G401.6 (cell line): ENCODE data around the gene MED31.
"Not testable (repeated sequence)": the region's sequence is repeated elsewhere in the genome, so short reads cannot be mapped to it uniquely, and the experiment has no call there.

ENCODE experiments used
- FAIRE-seq: peaks from 2 replicates; lab custom pipeline; 2012; peaks lifted over from hg19 to GRCh38; lab: Jason Lieb, UNC

Gene MED31

DNA sequence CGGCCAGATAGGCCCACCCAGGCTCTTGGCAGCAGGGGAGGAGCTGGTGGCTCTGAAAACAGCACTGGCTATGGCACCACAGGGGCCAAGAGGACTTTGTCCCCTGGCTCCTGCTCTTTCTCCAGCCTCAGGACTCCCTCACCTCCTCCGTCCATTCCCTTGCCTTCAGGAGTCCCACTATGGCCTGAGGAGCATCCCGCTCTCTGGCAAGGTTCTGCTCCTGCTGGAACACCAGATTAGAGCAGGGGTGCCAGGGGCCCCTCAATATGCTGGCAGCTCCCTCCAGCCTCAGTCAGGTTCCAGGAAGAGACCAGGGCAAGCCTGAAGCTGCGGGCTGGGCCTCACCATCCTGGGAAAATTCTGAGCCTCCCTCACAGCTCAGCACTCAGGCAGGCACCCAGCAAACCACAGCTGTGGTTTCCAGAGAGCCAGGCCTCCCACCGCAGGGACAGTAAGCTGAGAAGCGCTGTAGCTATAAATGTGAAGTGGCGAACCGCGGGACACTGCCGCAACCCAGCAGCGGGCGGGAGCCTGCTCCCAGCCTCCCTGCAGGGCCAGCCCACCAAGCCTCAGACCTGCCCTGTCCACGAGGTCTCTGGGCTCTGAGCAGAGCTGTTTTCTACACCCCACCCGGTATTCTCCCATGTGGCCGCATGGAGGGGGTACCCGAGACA lies 25.9 kb upstream of the MED31 start:
- no peak for FAIRE-seq

DNA sequence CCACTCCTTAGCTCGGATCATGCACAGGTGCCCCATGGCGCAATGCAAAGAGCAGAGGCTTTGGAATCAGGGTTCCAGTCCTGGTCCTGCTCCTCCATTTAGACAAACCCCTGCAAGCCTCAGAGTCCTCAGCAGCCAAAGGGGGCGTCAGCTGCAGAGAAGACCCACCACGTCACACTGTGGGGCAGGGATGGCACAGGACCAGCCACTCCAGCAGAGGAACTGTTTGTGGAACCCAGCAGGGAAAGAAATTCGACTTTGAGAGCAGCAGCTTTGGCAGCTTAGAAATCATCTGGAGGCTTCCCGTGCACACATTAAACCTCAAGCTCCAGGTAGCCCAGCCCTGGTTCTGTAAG lies 25.4 kb upstream of the MED31 start:
- FAIRE-seq, result no peak

DNA sequence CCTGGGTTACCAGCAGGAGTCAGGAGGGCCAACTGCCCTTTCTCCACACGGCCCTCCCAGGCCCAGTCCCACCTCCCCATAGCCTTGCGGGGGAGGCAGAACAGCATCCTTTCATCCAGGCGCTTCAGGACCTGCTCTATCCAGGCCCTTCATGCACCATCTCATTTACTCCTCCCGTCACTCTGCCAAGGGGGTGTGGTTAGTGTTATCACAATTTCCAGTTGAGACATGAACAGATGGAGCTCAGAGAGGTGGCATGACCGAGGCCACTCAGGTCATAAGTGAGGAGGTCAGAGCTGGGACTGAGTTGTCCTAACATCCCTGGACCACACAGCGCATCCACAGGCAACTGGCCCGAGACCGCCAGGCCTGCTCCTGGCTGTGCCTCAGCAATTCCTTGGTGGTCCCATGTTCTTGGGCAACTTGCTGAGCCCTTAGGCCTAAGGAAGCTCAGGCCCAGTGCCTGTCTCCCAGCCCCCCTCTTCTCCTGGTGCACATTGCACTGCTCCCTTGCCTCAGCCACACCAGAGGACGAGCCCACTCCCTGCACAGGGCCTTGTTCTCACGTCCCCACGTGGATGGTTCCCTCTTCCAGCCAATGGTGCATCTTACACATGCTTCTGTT lies 23.9 kb upstream of the MED31 start:
- FAIRE-seq, result no peak

DNA sequence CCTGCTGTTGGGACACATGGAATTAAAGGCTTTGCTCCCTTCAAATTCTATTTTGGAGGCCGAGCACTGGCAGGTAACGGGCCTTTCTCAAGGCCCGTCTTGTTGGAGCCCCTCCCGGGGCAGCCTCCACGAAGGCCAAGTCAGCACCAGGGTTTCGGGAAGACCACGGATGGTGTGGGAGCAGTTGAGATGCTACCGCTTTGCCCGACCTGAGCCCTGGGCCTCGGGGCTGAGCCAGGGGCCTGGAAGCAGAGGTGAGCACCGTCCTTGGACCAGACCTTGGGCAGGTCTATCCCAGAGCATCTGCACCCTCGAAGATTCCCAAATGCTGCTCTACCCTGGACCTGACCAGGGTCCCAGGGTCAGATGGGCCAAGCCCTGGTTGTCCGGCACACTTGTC lies 23.2 kb upstream of the MED31 start:
- FAIRE-seq, result no peak

DNA sequence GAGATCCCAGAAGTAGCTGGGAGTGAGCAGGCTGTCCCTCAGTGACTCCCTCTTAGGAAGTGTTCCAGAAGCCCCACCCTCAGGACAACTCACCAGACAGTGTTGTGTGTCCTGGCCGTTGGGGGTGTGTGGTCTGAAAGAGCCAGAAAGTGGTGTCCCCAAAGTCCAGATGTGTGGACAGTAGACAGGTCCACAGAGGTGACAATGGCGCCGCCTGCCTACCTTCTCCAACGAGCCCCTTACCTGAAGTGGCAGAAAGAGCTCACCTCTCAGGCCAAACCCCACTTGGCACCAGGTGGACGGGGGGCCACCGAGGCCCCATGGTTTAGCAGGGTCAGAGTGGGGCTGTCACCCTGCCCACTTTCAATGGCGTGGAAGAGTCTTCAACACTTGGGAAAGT lies 20.0 kb upstream of the MED31 start:
- FAIRE-seq, result no peak

DNA sequence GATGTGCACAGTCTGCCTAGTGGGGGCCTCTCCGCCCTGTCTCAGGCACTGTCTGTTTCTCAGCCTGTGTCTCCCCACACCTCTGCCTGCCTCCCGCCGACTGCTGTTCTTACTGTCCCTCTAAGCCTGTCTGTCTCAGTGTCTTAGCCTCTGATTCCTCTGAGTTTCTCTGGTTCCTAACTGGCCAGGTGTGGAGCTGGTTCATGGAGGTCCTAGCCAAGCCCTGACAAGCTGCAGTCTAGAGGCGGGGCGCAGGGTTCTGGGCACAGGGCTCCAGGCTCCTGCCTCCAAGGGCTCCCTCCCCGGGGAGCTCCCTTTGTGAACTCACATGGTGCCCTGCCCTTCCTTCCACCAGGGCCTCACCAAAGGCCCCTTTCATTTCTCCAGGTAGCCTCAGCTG lies 19.6 kb upstream of the MED31 start:
- FAIRE-seq, result no peak

DNA sequence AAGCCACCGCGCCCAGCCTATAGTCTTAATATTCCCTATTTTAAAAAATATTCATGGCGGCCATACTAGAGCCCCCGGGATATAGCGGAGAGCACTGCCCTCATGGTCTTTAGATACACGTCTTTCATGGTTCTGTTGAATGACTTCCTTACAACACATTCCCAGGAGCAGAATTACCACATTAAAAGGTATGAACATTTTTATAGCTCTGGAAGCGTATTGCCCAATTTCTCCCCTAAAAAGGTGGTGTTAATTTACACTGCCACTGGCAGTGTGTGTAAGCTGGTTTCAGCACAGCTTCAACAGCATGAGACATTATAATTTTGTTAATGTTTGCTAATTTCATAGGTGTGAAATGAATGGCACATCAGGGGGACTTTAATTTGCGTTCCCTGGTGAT lies 19.2 kb upstream of the MED31 start:
- no peak for FAIRE-seq

DNA sequence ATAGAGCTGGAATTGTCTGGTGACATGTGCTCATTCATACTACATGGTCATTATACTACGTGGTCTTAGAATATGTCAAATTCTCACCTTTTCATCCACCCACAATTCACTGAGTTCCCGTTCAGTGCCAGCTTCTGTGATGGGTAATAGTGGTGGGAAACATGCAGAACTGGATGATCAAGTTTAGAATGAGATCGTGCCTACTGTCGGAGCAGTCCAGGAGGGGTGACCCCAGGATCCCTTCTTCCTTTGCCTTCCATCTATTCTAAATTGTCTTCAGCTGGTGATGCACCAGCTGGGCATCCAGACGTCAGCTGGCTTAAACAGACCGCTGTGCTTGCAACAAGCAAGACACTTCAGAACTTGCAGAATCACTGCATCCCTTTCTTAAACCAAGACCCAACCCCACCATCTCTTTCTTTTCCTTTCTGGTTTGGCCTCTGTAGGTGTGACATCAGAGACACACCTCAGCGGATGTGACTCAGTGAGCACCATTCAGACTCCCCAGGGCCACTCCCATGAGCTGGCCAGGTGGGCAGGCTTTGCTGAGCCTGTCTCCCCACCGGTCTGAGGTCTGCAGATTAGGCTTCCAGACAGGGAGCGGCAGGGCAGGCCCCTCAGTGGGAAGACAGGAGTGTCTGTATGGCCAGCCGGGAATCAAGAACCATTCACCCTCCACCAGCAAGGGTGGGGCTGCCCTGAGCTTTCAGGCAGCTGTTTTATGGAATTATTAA lies 18.2 kb upstream of the MED31 start:
- no peak for FAIRE-seq

DNA sequence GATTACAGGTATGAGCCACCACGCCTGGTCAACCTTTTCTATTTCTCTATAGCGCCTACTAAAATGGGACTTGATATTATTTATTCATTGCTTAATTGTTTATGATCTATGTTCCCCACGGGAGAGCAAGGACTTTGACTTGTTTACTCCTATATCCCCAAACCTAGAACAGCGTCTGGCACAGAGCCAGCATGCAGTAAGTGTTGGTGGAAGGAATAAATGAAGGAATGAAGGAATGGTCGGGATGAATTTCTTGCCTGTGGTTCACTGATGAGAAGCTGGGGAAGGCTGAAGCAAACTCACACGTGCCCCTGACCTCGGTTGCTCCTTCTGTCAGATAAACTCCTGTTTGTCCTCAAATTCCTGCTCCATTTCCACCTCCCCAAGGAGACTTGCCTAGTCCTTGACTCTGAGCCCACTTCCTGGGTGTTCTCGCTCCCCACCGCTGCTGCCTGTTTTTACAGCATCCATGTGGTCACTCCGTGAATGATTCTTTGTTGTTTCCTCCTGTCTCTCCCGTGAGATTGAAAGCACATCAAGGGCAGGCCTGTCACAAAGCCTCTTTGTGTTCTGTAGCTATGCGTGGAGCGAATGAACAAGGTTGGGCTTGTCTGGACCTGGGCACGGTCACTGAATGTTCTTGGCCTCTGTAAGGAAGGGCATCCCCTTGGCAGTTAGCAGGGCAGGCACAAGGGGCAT lies 17.5 kb upstream of the MED31 start:
- no peak for FAIRE-seq

DNA sequence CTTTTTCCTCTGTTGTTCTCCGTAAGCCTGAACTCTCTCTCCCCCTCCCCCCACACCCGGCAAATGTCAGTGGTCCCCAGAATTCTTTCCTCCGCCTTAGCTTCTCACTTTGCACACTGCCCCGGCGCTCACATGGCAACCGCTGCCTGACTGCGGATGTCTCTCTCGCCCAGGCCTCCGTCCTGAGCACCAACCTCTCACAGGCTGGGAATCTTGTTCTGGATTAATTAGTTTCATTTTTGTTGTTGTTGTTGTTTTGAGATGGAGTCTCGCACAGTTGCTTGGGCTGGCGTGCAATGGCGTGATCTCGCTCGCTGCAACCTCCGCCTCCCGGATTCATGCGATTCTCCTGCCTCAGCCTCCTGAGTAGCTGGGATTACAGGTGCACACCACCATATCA lies 16.8 kb upstream of the MED31 start:
- FAIRE-seq, result no peak

DNA sequence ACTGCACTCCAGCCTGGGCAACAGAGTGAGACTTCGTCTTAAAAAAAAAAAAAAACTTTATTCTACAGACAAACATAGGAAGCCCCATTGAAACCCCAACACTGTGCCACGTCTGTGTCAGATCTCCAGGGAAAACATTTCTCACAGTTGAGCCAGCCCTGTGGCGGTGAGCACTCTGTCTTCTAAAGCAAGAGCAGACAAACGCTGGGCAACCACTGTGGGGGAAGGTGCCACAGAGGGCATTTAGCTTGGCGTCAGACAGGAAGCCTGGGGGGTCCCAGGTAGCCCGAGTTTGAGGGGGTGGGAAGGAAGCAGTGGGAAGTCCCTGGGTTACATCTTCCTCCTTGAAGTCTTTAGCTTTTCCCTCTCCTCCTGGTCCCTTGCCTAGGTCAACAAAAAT lies 16.1 kb upstream of the MED31 start:
- FAIRE-seq, result no peak

DNA sequence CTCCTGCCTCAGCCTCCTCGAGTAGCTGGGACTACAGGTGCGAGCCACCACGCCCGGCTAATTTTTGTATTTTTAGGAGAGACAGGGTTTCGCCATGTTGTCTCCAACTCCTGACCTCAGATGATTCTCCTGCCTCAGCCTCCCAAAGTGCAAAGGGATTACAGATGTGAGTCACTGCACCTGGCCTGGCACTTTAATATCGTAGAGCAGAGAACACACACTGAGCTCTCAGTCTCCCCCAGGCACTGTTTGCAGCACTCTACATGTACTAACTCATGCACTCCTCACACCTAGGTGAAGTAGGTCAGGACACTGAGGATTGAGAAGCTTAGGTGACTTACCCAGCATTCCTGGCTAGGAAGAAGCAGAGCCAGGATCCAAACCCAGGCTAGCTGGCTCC lies 15.2 kb upstream of the MED31 start:
- no peak for FAIRE-seq

DNA sequence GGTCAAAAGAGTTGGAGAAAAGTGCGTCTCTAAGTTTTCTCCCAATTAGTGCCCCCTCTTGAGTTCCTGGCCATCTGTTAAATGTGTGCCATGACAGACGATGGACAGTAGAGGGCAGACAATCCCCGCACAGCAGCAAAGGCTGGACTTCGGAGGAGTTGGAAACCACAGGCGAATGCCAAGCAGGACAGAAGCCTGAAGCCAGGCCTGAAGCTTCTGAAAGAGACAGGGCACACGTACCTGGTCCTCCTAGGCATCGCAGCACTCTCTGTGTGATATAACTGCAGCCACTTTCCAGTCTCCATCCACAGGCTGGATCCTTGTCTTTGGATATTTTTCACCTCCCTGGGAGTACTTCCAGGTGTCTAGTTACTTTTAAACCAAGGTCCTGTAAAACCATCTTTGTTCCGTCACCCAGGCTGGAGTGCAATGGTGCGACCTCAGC lies 14.7 kb upstream of the MED31 start:
- peak; percentile 89 for FAIRE-seq

DNA sequence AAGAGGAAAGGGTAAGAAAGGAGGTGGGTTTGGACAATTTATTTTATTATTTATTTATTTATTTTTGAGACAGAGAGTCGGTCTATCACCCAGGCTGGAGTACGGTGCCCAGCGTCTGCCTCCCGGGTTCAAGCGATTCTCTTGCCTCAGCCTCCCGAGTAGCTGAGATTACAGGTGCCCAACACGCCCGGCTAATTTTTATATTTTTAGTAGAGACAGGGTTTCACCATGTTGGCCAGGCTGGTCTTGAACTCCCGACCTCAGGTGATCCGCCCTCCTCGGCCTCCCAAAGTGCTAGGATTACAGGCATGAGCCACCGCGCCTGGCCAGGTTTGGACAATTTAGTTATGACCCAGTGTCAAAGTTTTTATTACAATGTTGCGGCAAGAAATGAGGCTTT lies 11.8 kb upstream of the MED31 start:
- FAIRE-seq, result not testable (repeated sequence)

DNA sequence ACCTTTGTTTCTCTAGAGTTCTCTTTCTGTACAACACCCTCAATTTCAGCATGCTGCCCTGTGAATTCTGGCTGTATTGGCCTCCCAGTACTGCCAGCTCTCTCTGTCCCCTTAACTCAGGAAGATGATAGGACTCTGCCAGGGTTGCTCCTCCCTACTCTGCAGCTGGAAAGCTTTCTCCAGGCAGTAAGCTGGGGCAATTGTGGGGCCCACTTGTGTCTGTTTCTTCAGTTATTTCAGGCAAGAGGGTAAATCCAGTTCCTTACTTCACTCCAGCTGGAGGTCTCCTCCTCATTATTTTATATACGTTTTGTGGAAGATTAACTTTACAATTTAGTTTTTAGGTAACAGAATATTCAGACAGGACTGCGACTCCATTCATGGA lies 10.1 kb upstream of the MED31 start:
- FAIRE-seq, result no peak

DNA sequence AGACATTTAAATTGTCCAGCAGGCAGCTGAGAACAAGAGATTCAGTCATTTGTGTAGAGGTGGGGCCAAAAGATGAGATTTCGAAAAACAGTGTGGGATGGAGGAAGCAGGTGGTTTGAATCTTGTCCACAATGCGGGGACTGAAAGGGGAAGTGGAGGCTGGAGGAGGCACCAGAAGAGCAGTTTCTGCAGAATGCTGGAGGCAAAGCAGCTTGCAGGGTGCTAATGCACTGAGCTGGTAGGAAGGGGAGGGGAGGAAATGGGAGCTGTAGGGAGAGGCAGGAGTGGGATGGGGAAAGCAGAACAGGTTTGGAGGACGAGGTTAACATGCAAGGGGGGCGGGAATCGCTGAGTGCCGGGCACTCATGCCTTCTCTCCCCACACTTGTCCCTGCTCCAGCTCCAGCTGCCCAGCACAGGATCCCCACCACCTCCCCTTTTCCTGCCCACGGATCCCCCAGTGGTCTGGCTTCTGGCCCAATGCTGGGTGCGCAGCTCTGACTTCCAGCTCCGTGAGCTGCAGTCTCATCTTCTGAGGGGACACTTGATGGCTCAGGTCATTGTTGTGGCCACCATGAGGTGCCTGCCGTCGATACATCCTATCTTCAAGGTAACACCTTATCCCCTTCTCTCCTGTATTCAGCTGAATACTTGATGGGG lies 9.5 kb upstream of the MED31 start:
- no peak for FAIRE-seq

DNA sequence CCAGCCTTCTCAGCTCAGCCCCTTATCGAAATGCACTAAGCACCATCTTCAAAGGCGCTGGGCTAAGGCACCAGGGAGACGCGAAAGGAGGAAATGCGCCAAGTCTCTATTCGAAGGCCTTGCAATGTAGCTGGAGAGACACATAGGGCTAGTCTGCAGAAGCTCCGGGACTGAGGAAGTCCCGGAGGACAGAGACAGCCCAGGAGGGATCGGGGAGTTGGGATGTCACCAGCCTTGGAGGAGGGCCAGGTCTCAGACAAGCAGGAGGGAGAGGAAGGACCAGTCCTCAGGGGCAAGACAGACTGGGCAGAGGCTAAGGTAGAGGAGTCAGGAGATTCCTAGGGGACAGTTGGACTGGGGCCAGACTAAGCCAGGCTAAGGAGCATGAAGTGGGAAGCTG lies 8.7 kb upstream of the MED31 start:
- no peak for FAIRE-seq

DNA sequence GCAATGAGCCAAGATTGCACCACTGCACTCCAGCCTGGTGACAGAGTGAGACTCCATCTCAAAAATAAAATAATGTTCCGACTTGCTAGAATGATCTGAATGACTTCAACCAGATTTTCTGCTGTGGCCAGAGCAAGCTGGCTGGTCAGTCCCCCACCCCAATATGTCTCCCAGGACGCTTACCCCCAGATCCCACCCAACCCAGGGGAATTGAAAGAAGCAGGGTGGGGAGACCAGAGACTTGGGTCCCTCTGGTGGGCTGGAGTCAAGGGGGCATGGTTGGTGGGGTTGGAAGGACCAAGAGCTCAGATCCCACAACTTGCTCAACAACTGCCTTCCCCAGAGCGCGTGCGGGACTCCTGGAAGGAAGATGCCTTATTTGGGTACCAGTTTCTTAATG lies 7.0 kb upstream of the MED31 start:
- FAIRE-seq, result not testable (repeated sequence)

DNA sequence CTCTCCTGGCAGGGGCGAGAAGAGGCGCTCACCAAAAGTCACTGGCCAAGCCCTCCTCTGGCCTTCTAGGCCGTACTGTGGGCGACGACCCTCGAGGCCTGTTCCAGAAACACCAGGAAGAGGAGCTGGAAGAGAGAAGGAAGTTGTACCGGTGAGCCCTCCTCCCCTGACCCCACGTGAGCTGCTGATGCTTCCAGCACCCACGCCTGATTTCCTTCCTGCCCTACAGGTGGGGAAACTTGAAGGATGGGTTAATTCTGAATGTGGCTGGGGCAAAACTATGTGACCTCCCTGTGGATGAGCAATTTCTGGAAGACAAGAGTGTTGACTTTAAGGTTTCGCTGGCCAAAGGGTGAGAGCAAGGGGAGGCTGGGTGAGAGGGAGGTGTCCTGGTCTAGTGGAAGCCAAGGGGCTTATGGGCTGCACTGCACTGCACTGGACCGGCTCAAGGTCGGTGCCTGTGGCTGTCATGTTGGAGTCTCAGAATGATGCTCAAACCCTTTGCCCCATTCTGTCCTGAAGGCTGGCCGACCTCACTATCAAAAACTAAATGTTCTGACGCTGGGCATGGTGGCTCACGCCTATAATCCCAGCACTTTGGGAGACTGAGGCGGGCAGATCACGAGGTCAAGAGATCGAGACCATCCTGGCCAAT lies 6.4 kb upstream of the MED31 start:
- no peak for FAIRE-seq

DNA sequence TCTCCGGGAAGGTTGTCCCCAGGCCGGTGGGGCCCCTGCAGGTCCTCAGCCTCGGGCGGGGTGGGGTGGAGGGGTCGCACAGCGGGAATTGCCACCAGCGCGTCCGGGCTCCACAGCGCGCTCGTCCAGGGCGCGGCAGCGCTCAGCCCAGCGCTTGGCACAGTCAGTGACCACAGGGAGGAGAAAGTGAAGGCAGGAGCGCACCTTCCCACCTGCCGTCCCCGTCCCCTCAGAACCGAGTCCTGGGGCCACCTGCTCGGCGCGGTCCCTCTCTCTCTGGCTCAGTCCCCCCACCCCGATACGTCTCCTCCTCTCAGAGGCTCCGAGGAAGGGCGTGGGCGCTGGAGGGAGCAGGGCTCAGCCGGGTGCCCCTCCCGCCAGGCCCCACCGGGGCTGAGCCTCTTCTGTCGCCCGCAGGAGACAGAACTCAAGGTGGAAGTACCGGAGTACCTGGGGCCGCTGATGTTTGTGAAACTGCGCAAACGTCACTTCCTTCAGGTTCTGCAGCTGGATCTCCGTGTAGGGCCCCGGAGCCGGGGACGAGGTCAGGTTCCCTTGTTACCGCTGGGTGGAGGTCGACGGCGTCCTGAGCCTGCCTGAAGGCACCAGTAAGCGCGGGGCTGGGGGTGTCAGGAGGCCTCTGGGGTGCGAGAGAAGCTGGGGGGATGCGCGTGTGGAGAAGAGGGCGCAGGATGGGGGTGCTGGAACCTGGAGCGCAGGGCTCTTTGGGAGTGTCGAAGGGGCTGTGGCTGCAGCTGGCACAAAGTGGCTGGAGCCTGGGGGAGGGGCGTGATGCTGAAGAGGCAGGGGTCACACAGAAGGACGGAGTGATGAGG lies 5.6 kb upstream of the MED31 start:
- not testable (repeated sequence) for FAIRE-seq

DNA sequence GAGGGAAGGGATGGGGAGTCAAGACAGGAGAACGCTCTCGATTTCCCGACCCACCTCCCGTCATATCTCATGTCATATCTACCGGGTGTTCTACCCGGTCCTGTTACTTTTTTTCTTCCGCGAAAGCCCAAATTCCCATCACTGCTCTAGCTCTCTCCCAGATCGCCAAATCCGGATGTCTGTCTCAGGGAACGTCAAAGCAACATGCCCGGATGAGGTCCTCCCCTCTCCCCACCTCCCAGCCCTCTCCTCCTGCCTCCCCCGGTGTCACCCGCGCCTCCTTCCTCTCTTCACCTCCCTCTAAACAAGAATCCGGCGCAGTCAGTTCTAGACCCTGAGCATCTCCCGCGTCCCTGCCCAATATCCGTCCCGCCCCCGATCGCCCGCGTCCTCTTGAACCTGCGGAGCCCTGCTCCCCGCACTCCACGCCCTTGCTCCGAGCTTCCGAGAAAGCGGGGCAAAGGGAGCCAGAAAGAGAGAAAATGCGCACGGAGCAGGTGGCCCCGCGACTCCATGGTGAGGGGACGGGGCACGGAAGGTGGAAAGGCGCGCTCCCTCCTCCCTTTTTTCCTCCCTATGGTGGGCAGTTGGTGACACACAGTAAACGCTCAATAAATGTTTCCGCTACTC lies 4.4 kb upstream of the MED31 start:
- not testable (repeated sequence) for FAIRE-seq
